CD4-positive, alpha-beta memory T cell (primary cell): Measurements from ENCODE around the gene PRICKLE2. TPM values are rescaled to one million over a fixed set of nuclear protein-coding genes. Genes with fewer than 3 reads are reported as not detected.

Experiments used
- CTCF ChIA-PET: fragments of 350-600 bp; sonication (Branson Sonifier 250); formaldehyde crosslinking; loops from one replicate; lab custom pipeline; 2021; ENCODE audit warnings: inconsistent platforms; ENCODE audit not compliant: partially characterized antibody; lab: Charles Lee
- POLR2A ChIA-PET: fragments of 350-600 bp; sonication (Branson Sonifier 250); formaldehyde crosslinking; loops from one replicate; lab custom pipeline; 2021; ENCODE audit not compliant: partially characterized antibody; lab: Charles Lee
- DNase-seq, 5 donors: peaks; one replicate each; pipeline versions ENCODE4 v3.0.0 to v3.0.0-alpha.2; 2020 to 2022; ENCODE audit warnings: mixed read lengths in 1 of 5
- H3K27ac ChIP-seq: one replicate; pipeline ENCODE4 v1.7.0; 2013; ENCODE audit warnings: low read depth, low read length
- H3K27me3 ChIP-seq: 2 replicates; pipeline ENCODE4 v1.7.0; 2013; ENCODE audit warnings: mild to moderate bottlenecking, low read length, moderate library complexity; ENCODE audit not compliant: insufficient read depth
- H3K36me3 ChIP-seq: 2 replicates; pipeline ENCODE4 v1.7.0; 2013; ENCODE audit warnings: mild to moderate bottlenecking, low read length, moderate library complexity; ENCODE audit not compliant: insufficient read depth
- H3K4me1 ChIP-seq: 2 replicates; pipeline ENCODE4 v1.7.0; 2013; ENCODE audit warnings: mild to moderate bottlenecking, low read length, moderate library complexity; ENCODE audit not compliant: insufficient read depth
- H3K4me3 ChIP-seq, 2 donors: one replicate each; pipeline ENCODE4 v1.7.0; 2013; ENCODE audit warnings: low read length in 2 of 2, mild to moderate bottlenecking in 1 of 2
- H3K9me3 ChIP-seq, 2 donors: one replicate each; pipeline ENCODE4 v1.7.0; 2013; ENCODE audit warnings: low read length in 2 of 2, control low read depth in 1 of 2; ENCODE audit not compliant: control insufficient read depth in 1 of 2
- H3K27ac Mint-ChIP-seq, 7 donors: one replicate each; pipeline ENCODE4 v1.8.0; 2020 to 2021; ENCODE audit warnings: mixed read lengths in 7 of 7, mild to moderate bottlenecking in 6 of 7, inconsistent platforms in 3 of 7, moderate library complexity in 3 of 7
- H3K27me3 Mint-ChIP-seq, 2 donors: one replicate each; pipeline ENCODE4 v1.8.0; 2020 to 2021; ENCODE audit warnings: mixed read lengths in 2 of 2
- H3K36me3 Mint-ChIP-seq, 2 donors: one replicate each; pipeline ENCODE4 v1.8.0; 2020 to 2021; ENCODE audit warnings: mixed read lengths in 2 of 2, inconsistent platforms in 1 of 2, mild to moderate bottlenecking in 1 of 2
- H3K4me1 Mint-ChIP-seq, 4 donors: one replicate each; pipeline ENCODE4 v1.8.0; 2020 to 2021; ENCODE audit warnings: mixed read lengths in 4 of 4, mild to moderate bottlenecking in 1 of 4
- H3K4me3 Mint-ChIP-seq, 8 donors: one replicate each; pipeline ENCODE4 v1.8.0; 2020 to 2021; ENCODE audit warnings: mixed read lengths in 8 of 8, mild to moderate bottlenecking in 7 of 8, moderate library complexity in 6 of 8, inconsistent platforms in 3 of 8
- H3K9me3 Mint-ChIP-seq, 8 donors: one replicate each; pipeline ENCODE4 v1.8.0; 2020 to 2021; ENCODE audit warnings: mixed read lengths in 8 of 8, mild to moderate bottlenecking in 5 of 8, inconsistent platforms in 3 of 8, moderate library complexity in 1 of 8
- intact Hi-C: fragments of 100-400 bp; cut with micrococcal nuclease; formaldehyde crosslinking; loops from one replicate; pipeline ENCODE4 v1.15.1; 2023
- polyA plus RNA-seq, 2 donors: library from polyadenylated mRNA; unstranded; fragments of 300-500 nt; fragmentation: Illumina TruSeq; gene quantifications; one replicate each; pipeline ENCODE4 v1.2.3, GENCODE V29; 2021
- total RNA-seq, 2 experiments: library from RNA; stranded (reverse); gene quantifications; one replicate each; pipeline ENCODE4 v1.2.3, GENCODE V29; 2021

Gene PRICKLE2
- total and polyA plus RNA-seq, 4 experiments from 2014 or later = not detected

DNA sequence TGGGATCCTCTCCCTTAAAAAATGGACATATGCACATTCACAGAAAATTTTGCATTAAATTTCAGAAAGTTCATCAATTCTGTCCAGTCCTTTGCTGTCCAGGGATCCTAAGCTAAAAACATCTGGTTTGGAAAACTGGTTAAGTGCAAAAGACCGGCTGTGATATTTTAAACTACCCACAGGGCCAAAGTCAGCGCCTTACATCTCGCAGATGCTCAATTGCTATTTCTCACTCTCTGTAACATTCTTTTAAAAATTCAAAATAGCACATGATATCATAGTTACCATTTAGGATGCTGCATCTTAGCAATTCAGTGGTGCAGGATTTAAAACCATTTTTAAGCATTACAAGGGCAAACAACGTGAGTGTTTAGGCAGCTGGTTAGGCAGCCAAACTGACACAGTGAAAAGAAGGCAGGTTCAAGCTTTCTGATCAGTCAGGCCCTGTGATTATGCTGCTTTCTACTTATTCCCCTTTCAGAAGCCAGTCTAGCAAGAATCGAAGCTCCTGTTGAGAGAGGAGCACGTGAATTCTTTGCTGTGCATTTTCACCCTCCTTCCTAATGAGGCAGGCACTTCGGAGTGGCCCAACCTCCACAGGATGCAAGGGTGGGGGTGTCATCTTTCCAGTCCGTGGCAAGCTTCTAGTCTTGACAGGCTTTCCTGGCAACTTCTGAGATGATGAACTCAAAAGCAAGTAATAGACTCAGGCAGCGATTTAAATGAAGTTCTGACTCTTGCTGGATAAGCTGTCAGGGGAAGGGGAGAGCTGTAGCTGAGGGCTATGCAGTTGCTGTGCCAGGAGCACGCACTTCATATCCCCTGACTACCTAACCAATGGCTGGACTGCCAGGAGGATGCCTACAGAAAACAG, 8.8 kb downstream of the PRICKLE2 start:
- no peaks in the 10 kb centered on the region for H3K27me3 ChIP-seq
- no peak for DNase-seq
- Mint-ChIP-seq H3K27me3 (no peaks in the 10 kb centered on the region), H3K4me1 (no peaks in the 10 kb centered on the region), H3K4me3 (no peak overlapping the region), H3K9me3 (no peaks in the 10 kb centered on the region), H3K36me3 (no peaks in the 10 kb centered on the region), H3K27ac (no peak overlapping the region)
- intact Hi-C loops = no loop called here
- H3K4me1 ChIP-seq = no peaks in the 10 kb centered on the region
- H3K27ac ChIP-seq = no peak overlapping the region
- ChIA-PET CTCF (no interaction called here), POLR2A (no interaction called here)
- no peaks in the 10 kb centered on the region for H3K36me3 ChIP-seq
- H3K4me3 ChIP-seq = no peak overlapping the region
- H3K9me3 ChIP-seq = no peaks in the 10 kb centered on the region

DNA sequence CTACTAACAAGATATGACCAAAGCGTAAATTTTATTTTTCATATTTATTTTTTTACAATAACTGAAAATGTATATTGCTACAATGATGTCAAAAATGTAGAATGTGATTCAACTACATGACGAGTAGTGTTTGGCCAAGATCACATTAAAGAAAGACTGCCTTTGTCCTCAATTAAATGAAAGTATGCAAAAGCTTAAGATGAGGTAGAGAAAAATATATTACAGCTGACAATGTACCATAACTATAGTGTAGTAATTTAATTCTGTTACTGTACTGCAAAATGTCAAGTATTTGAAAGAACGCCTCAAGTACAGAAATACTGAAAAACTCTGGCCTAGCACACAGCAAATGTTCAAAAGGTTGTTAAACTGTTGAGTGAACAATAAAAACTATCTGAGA, 9.7 kb downstream of the PRICKLE2 start:
- POLR2A ChIA-PET = no interaction called here
- Histone ChIP-seq H3K4me1 (no peaks in the 10 kb centered on the region), H3K4me3 (no peak overlapping the region), H3K27me3 (no peaks in the 10 kb centered on the region), H3K9me3 (no peaks in the 10 kb centered on the region), H3K27ac (no peak overlapping the region), H3K36me3 (no peaks in the 10 kb centered on the region)
- Mint-ChIP-seq H3K36me3 (no peaks in the 10 kb centered on the region), H3K9me3 (no peaks in the 10 kb centered on the region), H3K4me3 (no peak overlapping the region), H3K4me1 (no peaks in the 10 kb centered on the region), H3K27ac (no peak overlapping the region), H3K27me3 (peaks cover 0 to 2% of the 10 kb centered on the region in 2 donors)
- intact Hi-C loops = no loop called here
- no peak for DNase-seq
- CTCF ChIA-PET = interaction anchor here (1.0 kb wide), 1 partner anchor 12 kb away, joined by 3 read pairs; no protein-coding TSS in a partner anchor

DNA sequence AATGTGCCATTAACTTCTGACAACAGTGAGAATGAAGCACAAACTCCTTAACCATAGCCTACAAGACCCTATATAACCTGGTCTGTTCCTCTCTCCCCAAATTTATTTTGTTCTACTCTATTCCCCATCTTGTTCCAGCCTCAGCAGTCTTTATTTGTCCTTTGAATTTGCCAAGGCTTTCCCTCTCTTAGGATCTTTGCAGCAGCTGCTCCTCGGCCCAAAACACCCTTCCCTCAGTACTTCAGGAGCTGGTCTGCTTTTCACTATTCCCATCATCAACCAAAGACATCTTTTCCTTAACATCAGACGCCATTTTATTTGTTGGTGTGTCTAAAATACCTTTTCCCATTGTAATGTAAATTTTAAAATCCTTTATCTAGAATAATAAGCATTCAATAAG, 10.2 kb downstream of the PRICKLE2 start:
- no peak overlapping the region for H3K27ac ChIP-seq
- H3K9me3 ChIP-seq = no peaks in the 10 kb centered on the region
- Mint-ChIP-seq H3K27me3 (peaks cover 0 to 2% of the 10 kb centered on the region in 2 donors), H3K36me3 (no peaks in the 10 kb centered on the region), H3K4me3 (no peak overlapping the region), H3K4me1 (no peaks in the 10 kb centered on the region), H3K27ac (no peak overlapping the region), H3K9me3 (no peaks in the 10 kb centered on the region)
- no peaks in the 10 kb centered on the region for H3K27me3 ChIP-seq
- H3K4me3 ChIP-seq = no peak overlapping the region
- no peaks in the 10 kb centered on the region for H3K36me3 ChIP-seq
- CTCF ChIA-PET = interaction anchor here (1.0 kb wide), 1 partner anchor 12 kb away, joined by 3 read pairs; no protein-coding TSS in a partner anchor
- intact Hi-C loops = no loop called here
- DNase-seq = no peak
- H3K4me1 ChIP-seq = no peaks in the 10 kb centered on the region
- POLR2A ChIA-PET = no interaction called here

DNA sequence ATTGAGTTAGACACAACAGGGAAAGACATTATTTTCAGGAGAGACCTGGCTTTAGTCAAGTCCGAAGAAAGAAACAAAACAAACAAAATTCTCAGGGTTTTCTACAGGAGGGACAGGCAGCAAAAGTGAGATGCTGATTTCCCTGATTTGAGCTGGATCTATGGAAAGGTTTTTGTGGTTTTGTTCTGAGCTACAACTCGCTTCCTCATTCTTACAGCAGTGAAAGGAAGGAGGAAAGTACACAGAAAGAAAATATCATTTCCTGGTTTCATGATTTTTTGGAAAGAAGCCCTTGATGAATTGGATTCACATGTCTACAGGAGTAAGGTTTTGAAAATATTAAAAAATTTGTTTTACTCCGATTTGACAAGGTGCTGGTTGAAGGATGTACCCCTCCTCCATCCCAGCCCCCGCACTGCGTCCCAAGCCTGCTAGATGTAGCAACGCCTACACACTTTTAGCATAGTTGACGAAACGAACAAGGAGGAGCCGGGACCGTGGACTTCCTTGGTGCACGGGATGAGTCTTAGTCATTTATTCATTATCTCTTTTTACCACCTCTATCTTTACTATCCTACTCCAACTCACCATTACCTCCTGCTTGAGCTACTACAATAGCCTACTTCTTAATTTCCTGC, 10.8 kb downstream of the PRICKLE2 start:
- intact Hi-C loops = no loop called here

DNA sequence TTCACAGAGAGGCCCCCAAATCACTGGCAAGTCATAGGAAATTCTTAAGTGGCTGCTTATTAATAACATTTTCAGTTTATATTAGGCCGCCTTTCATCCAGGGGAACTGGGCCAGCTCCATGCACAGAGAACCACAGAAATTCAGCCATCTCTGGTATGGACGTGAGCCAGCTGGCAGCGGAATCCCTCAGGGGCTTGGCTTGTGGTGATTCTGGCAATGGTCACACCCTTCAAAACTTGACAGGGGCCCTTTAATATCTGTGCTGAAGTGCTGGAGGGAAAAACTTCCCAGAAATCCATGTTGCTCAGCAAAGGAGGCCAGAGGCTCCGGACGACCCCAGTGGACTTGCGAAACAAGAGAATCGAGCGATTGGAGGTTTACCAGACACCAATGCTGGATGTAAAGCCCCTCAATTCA, 11.3 kb downstream of the PRICKLE2 start:
- H3K27ac Mint-ChIP-seq = no peak overlapping the region

More for the DNA sequence above, 10.8 kb downstream of the PRICKLE2 start:
- H3K4me3 ChIP-seq = no peak overlapping the region
- no peaks in the 10 kb centered on the region for H3K9me3 Mint-ChIP-seq
- H3K36me3 Mint-ChIP-seq = no peaks in the 10 kb centered on the region
- H3K27me3 ChIP-seq = no peaks in the 10 kb centered on the region
- DNase-seq = no peak
- no peak overlapping the region for H3K27ac Mint-ChIP-seq
- H3K27ac ChIP-seq = no peak overlapping the region
- H3K27me3 Mint-ChIP-seq = peaks cover 0 to 2% of the 10 kb centered on the region in 2 donors
- CTCF ChIA-PET = interaction anchor here (1.0 kb wide), 1 partner anchor 11 kb away, joined by 3 read pairs; no protein-coding TSS in a partner anchor
- no peaks in the 10 kb centered on the region for H3K4me1 Mint-ChIP-seq
- H3K9me3 ChIP-seq = no peaks in the 10 kb centered on the region
- H3K4me3 Mint-ChIP-seq = no peak overlapping the region
- POLR2A ChIA-PET = no interaction called here
- H3K36me3 ChIP-seq = no peaks in the 10 kb centered on the region
- H3K4me1 ChIP-seq = no peaks in the 10 kb centered on the region

DNA sequence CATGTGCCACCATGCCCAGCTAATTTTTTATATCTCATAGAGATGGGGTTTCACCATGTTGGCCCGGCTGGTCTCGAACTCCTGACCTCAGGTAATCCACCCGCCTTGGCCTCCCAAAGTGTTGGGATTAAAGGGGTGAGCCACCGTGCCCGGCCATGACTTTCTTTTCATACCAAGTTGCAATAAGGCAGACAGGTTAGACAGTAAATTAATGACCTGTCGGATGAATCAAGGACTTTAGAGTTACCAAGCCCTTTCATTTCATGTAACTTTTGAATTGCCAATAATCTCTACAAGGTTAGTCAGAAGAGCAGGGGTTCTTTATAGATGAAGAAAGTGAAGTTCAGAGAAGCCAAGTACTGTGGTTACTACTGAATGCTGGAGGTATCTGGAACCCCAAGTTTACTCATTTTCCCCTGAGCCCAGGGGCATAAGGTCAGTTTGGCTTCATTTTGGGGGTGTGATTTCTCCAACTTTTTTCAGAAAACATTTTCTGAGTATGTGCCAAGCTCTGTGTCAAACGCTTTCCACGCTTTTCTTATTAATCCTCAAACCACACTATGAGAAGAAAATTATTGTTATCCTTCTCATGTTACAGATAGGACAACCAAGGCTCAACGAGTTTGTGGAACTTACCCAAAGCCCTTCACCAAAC, 11.9 kb downstream of the PRICKLE2 start:
- Mint-ChIP-seq H3K36me3 (no peaks in the 10 kb centered on the region), H3K4me3 (no peak overlapping the region)

More for the DNA sequence above, 11.3 kb downstream of the PRICKLE2 start:
- Histone ChIP-seq H3K4me3 (no peak overlapping the region), H3K27ac (no peak overlapping the region), H3K27me3 (no peaks in the 10 kb centered on the region), H3K36me3 (no peaks in the 10 kb centered on the region), H3K9me3 (no peaks in the 10 kb centered on the region), H3K4me1 (no peaks in the 10 kb centered on the region)
- H3K4me1 Mint-ChIP-seq = no peaks in the 10 kb centered on the region
- intact Hi-C loops = no loop called here
- no peaks in the 10 kb centered on the region for H3K36me3 Mint-ChIP-seq
- no peak overlapping the region for H3K4me3 Mint-ChIP-seq
- H3K27me3 Mint-ChIP-seq = peaks cover 0 to 2% of the 10 kb centered on the region in 2 donors
- DNase-seq = no peak
- ChIA-PET POLR2A (no interaction called here), CTCF (no interaction called here)
- H3K9me3 Mint-ChIP-seq = no peaks in the 10 kb centered on the region

More for the DNA sequence above, 11.9 kb downstream of the PRICKLE2 start:
- Histone ChIP-seq H3K4me1 (no peaks in the 10 kb centered on the region), H3K9me3 (no peaks in the 10 kb centered on the region), H3K4me3 (no peak overlapping the region), H3K27ac (no peak overlapping the region), H3K36me3 (no peaks in the 10 kb centered on the region), H3K27me3 (no peaks in the 10 kb centered on the region)
- H3K27me3 Mint-ChIP-seq = peaks cover 0 to 2% of the 10 kb centered on the region in 2 donors
- no peaks in the 10 kb centered on the region for H3K9me3 Mint-ChIP-seq
- DNase-seq = no peak
- CTCF ChIA-PET = no interaction called here
- H3K27ac Mint-ChIP-seq = no peak overlapping the region
- no peaks in the 10 kb centered on the region for H3K4me1 Mint-ChIP-seq
- intact Hi-C loops = no loop called here
- POLR2A ChIA-PET = no interaction called here
